ENCODE data around the gene UCN3.
A peak's percentile ranks its signal among the peaks of the same experiment; 100 is the strongest.
"Not testable (repeated sequence)": the region's sequence is repeated elsewhere in the genome, so short reads cannot be mapped to it uniquely, and the experiment has no call there.

Gene UCN3

GRCh38 chr10:5369362-5370158 is 4.8 kb downstream of the UCN3 start:
- no peak for DNase-seq

- DNase-seq = no peak
Measured at GRCh38 chr10:5370493-5371352, 6.0 kb downstream of the UCN3 start.

- DNase-seq = no peak
Measured at GRCh38 chr10:5373307-5373706, 8.5 kb downstream of the UCN3 start.

GRCh38 chr10:5373891-5374611 is 9.3 kb downstream of the UCN3 start:
- no peak for DNase-seq

GRCh38 chr10:5376450-5376849 is 11.7 kb downstream of the UCN3 start:
- no peak for DNase-seq

GRCh38 chr10:5379202-5379601 is 14.4 kb downstream of the UCN3 start:
- not testable (repeated sequence) for DNase-seq

- DNase-seq = not testable (repeated sequence)
Measured at GRCh38 chr10:5380395-5380794, 15.6 kb downstream of the UCN3 start.

- DNase-seq = no peak
Measured at GRCh38 chr10:5381187-5381586, 16.4 kb downstream of the UCN3 start.

GRCh38 chr10:5385224-5385623 is 20.5 kb downstream of the UCN3 start:
- DNase-seq = no peak

GRCh38 chr10:5387169-5387568 is 22.4 kb downstream of the UCN3 start:
- no peak for DNase-seq

GRCh38 chr10:5390607-5391205 is 25.9 kb downstream of the UCN3 start:
- DNase-seq = no peak

- DNase-seq = no peak
Measured at GRCh38 chr10:5391790-5392189, 27.0 kb downstream of the UCN3 start.

- DNase-seq = no peak
Measured at GRCh38 chr10:5393529-5393928, 28.8 kb downstream of the UCN3 start.

- no peak for DNase-seq
Measured at GRCh38 chr10:5395168-5395567, 30.4 kb downstream of the UCN3 start.

GRCh38 chr10:5396556-5397300 is 32.0 kb downstream of the UCN3 start:
- peak; percentile 36 to 73 for DNase-seq

- no peak for DNase-seq
Measured at GRCh38 chr10:5399332-5399731, 34.6 kb downstream of the UCN3 start.

- DNase-seq = peak; percentile 19 to 54
Measured at GRCh38 chr10:5400468-5401240, 35.9 kb downstream of the UCN3 start.

GRCh38 chr10:5402798-5403197 is 38.0 kb downstream of the UCN3 start:
- DNase-seq = no peak

- DNase-seq = no peak
Measured at GRCh38 chr10:5404208-5405041, 39.7 kb downstream of the UCN3 start, which contains the start of gene TUBAL3. Gene TUBAL3, minus strand, starts transcription at chr10:5404828. Its CDS starts 36 bp downstream, at chr10:5404792.

- no peak for DNase-seq
Measured at GRCh38 chr10:5406918-5407317, 42.2 kb downstream of the UCN3 start.

Measured in NCI-H2081 (cell line).